ENCODE results near the gene DOCK7. TPM values are rescaled to one million over a fixed set of nuclear protein-coding genes. Genes with fewer than 3 reads are reported as not detected.

The DOCK7 gene
- total and polyA plus RNA-seq, 2 of the 8 experiments (the other 6 are each of a cell fraction or from before 2014, with no cell fraction given): 10.2 to 33.7 TPM

DNA sequence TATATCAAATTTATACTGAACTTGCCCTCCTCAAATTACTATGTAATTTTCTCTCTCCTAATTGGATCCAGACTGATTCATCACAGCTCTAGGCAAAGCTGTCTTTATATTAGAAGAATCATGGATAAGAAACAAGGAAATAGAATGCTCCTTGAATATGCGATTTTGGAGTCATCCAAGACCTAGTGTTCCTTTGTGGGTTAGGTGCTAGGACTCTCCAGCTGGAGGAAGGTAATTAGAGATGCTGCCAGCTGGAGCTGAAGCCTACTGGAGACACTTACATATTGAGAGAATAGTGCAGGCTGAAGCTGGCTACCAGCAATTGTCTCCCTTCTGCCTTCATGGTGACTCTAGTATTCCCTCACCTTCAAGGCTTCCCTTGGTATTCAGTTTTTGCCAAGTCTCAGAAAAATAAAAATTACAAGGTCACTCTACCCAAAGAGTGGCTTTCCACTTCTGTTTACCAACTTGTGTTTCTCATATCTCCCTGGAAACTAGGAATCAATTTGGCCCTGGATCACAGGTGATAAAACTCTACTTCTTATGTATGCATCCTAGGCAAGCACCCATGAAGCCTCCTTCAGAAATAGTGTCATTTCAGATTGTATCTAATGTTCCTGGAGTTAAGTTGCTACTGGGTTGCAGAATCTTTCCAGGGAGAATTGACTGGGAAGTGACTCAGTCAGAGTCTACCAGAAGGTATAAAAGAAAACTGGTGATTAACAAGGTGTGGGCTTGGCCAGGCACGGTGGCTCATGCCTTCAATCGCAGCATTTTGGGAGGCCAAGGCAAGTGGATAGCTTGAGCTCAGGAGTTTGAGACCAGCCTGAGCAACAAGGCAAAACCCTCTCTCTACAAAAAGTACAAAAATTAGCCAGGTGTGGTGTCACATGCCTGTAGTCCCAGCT is 24.4 kb upstream of the DOCK7 start:
- WGBS, 2 experiments (ENCODE audit: extremely low coverage in 1 of 2, insufficient coverage in 1 of 2, insufficient read length in 1 of 2, insufficient replicate concordance in 2 of 2, low coverage in 1 of 2, low lambda C conversion rate in 2 of 2, missing lambda C conversion rate in 1 of 2): 90% methylated on average over 3 of the region's 3 CpGs; no CpG with 5 or more reads in 1 of the 2 experiments
- no peak overlapping the region for H2BK15ac ChIP-seq (ENCODE audit: low read length)
- no peak overlapping the region for H4K5ac ChIP-seq (ENCODE audit: insufficient read length, low read depth, low read length)
- H2AFZ ChIP-seq (ENCODE audit: low read length): no peak overlapping the region
- H3K4me3 ChIP-seq (ENCODE audit: extremely low read depth in 1 of 4, insufficient read depth in 2 of 4, low read depth in 3 of 4, low read length in 4 of 4): no peak overlapping the region
- H3K18ac ChIP-seq (ENCODE audit: extremely low read depth, low read length): no peak overlapping the region
- H3K56ac ChIP-seq (replicated peaks; ENCODE audit: insufficient read length, low read depth, low read length): no peak overlapping the region
- no peak overlapping the region for H3K4me2 ChIP-seq (ENCODE audit: insufficient read depth in 1 of 2, low read depth in 2 of 2, low read length in 2 of 2)
- H3K9ac ChIP-seq (replicated peaks in 1 of 4; ENCODE audit: extremely low read depth in 1 of 4, low read depth in 3 of 4, low read length in 3 of 4): no peak overlapping the region; a peak in 2 of 7 replicates
- no peak overlapping the region for H3K14ac ChIP-seq (ENCODE audit: insufficient read length)
- ChIA-PET POLR2A (ENCODE audit: partially characterized antibody) (interaction anchor here (0.9 to 1.2 kb wide), 2 partner anchors 9 to 13 kb away, joined by 3 to 4 read pairs; no protein-coding TSS in a partner anchor), CTCF (ENCODE audit: partially characterized antibody) (interaction anchor here (0.7 kb wide), 1 partner anchor 14 kb away, joined by 3 read pairs; no protein-coding TSS in a partner anchor)
- DNase-seq (ENCODE audit: low read depth in 1 of 2, low spot score in 2 of 2): no peak
- H4K91ac ChIP-seq (replicated peaks; ENCODE audit: insufficient read length, low read length): no peak overlapping the region
- no peaks in the 10 kb centered on the region for H3K23me2 ChIP-seq (ENCODE audit: low read depth, low read length)
- no peaks in the 10 kb centered on the region for H4K20me1 ChIP-seq (replicated peaks in 1 of 2; ENCODE audit: control insufficient read depth in 1 of 2, insufficient read depth in 2 of 2, low read length in 2 of 2)
- FAIRE-seq: no peak
- no peaks in the 10 kb centered on the region for H3K9me3 ChIP-seq (ENCODE audit: insufficient read depth in 2 of 2, low read depth in 1 of 2, low read length in 1 of 2)
- H3K4me1 ChIP-seq (replicated peaks in 1 of 4; ENCODE audit: control insufficient read depth in 3 of 4, insufficient read depth in 4 of 4, low read length in 3 of 4): no peaks in the 10 kb centered on the region
- H3K4ac ChIP-seq (replicated peaks; ENCODE audit: insufficient read length, low read depth, low read length): no peak overlapping the region
- no peaks in the 10 kb centered on the region for H3K36me3 ChIP-seq (ENCODE audit: control insufficient read depth in 2 of 4, insufficient read depth in 4 of 4, low read length in 3 of 4)
- no peak overlapping the region for H2BK12ac ChIP-seq (ENCODE audit: low read depth, low read length)
- H2AK5ac ChIP-seq (ENCODE audit: low read depth, low read length): no peak overlapping the region
- no peak overlapping the region for H2BK20ac ChIP-seq (ENCODE audit: low read length)
- H3K27me3 ChIP-seq (replicated peaks in 1 of 4; ENCODE audit: control insufficient read depth in 3 of 4, extremely low read depth in 1 of 4, insufficient read depth in 3 of 4, low read length in 3 of 4): no peaks in the 10 kb centered on the region
- no peak overlapping the region for H2BK120ac ChIP-seq (replicated peaks; ENCODE audit: low read depth, low read length)
- no peak overlapping the region for H4K8ac ChIP-seq (ENCODE audit: extremely low read depth, insufficient read depth, low read length)
- H3K27ac ChIP-seq (ENCODE audit: low read depth, low read length): no peak overlapping the region
- no peaks in the 10 kb centered on the region for H3K79me2 ChIP-seq (ENCODE audit: control insufficient read depth in 1 of 2, insufficient read depth in 2 of 2, low read length in 2 of 2)
- no peak overlapping the region for H2BK5ac ChIP-seq (ENCODE audit: low read depth, low read length)
- H3K23ac ChIP-seq (ENCODE audit: insufficient read length): no peak overlapping the region
- no peaks in the 10 kb centered on the region for H3K79me1 ChIP-seq (ENCODE audit: low read depth, low read length)

All from H1 (cell line).